Fibroblast of villous mesenchyme (primary cell): ENCODE measurements around the gene GSG1L. TPM values are rescaled to one million over a fixed set of nuclear protein-coding genes. Genes with fewer than 3 reads are reported as not detected.

Experiments
- DNase-seq: peaks from one replicate; pipeline ENCODE4 v3.0.0-alpha.2; 2010; ENCODE audit warnings: low read depth
- H3K4me3 ChIP-seq: 2 replicates; pipeline ENCODE4 v1.5.1; 2011; ENCODE audit warnings: low read depth, mild to moderate bottlenecking, low read length
- CTCF ChIP-seq: IDR thresholded peaks from 2 replicates; pipeline ENCODE4 v1.5.1; 2012; ENCODE audit warnings: low read depth, mild to moderate bottlenecking, low read length; ENCODE audit not compliant: insufficient read depth
- total RNA-seq: library from RNA; depleted of rRNA; stranded (reverse); fragments of >200 nt; gene quantifications from 2 replicates; pipeline ENCODE4 v1.2.3, GENCODE V29; 2012

GSG1L gene
- total RNA-seq, 1 donor: not detected

- no peak overlapping the region for H3K4me3 ChIP-seq
- DNase-seq: no peak
- TF ChIP-seq CTCF: no peak
Measured at GRCh38 chr16:28058839-28059589, 4.5 kb downstream of the GSG1L start.

GRCh38 chr16:28057949-28058348 lies 5.6 kb downstream of the GSG1L start:
- H3K4me3 ChIP-seq: no peak overlapping the region
- no peak for TF ChIP-seq CTCF
- DNase-seq: no peak

- TF ChIP-seq CTCF: no peak
- DNase-seq: no peak
- no peak overlapping the region for H3K4me3 ChIP-seq
Measured at GRCh38 chr16:28053461-28053860, 10.1 kb downstream of the GSG1L start.

GRCh38 chr16:28052274-28053128 lies 11.0 kb downstream of the GSG1L start:
- no peak for DNase-seq
- H3K4me3 ChIP-seq: no peak overlapping the region
- no peak for TF ChIP-seq CTCF

GRCh38 chr16:28051486-28051885 lies 12.0 kb downstream of the GSG1L start:
- no peak for TF ChIP-seq CTCF
- DNase-seq: no peak

GRCh38 chr16:28042811-28043210 lies 20.7 kb downstream of the GSG1L start:
- TF ChIP-seq CTCF: no peak
- no peak for DNase-seq
- H3K4me3 ChIP-seq: no peak overlapping the region

More at GRCh38 chr16:28051486-28051885, 12.0 kb downstream of the GSG1L start:
- no peak overlapping the region for H3K4me3 ChIP-seq
